Fibroblast of lung (primary cell): ENCODE results near the gene LEUTX.

Experiments used
- CTCF ChIP-seq, 2 donors: IDR thresholded peaks in 1 of 2; conservative IDR thresholded peaks in 1 of 2; 1 replicate in 1 of 2; 2 replicates in 1 of 2; pipeline ENCODE4 v1.5.1; 2011 to 2012; ENCODE audit warnings: low read length in 2 of 2, control low read depth in 1 of 2, inconsistent platforms in 1 of 2, low read depth in 1 of 2, mild to moderate bottlenecking in 1 of 2
- EZH2 ChIP-seq: IDR thresholded peaks from 2 replicates; pipeline ENCODE4 v1.5.1; 2012; ENCODE audit warnings: low read length, control low read depth, mild to moderate bottlenecking; ENCODE audit errors: missing control alignments

GRCh38 chr19:39731685-39732084 is 47.0 kb upstream of the LEUTX start:
- TF ChIP-seq CTCF (conservative IDR thresholded peaks at IDR 0.05 in 1 of 2, IDR thresholded peaks at IDR 0.05 in 1 of 2; ENCODE audit: low read depth in 1 of 2, low read length in 2 of 2) (no peak), EZH2 (no peak)
